Neural cell (in vitro differentiated cells): ENCODE results near the gene LGALS1. TPM values are rescaled to one million over a fixed set of nuclear protein-coding genes. Genes with fewer than 3 reads are reported as not detected.

Experiments used
- H2AFZ ChIP-seq: fragments of 200-600, 300-800 bp; sonication (generic), shearing (Covaris generic); 2 replicates; pipeline ENCODE4 v1.6.0; 2014; ENCODE audit warnings: low read depth, mild to moderate bottlenecking, antibody characterized with exemption, low read length, moderate library complexity
- H3F3A ChIP-seq: fragments of 200-600 bp; shearing (Covaris generic); 2 replicates; pipeline ENCODE4 v1.6.1; 2016; ENCODE audit warnings: mild to moderate bottlenecking, moderate library complexity, mixed read lengths, antibody characterized with exemption, low read length; ENCODE audit not compliant: insufficient read depth, poor library complexity, severe bottlenecking
- H3K27ac ChIP-seq: fragments of 200-600, 300-800 bp; sonication (generic), shearing (Covaris generic); 2 replicates; pipeline ENCODE4 v1.5.1; 2014; ENCODE audit warnings: mild to moderate bottlenecking, low read length, moderate library complexity
- H3K27me3 ChIP-seq: fragments of 300-800, 200-600 bp; sonication (generic), shearing (Covaris generic); 2 replicates; pipeline ENCODE4 v1.6.0; 2014; ENCODE audit warnings: mild to moderate bottlenecking, low read depth, low read length, moderate library complexity; ENCODE audit not compliant: insufficient read depth
- H3K36me3 ChIP-seq: fragments of 300-800, 200-600 bp; sonication (generic), shearing (Covaris generic); 2 replicates; pipeline ENCODE4 v1.5.1; 2014; ENCODE audit warnings: mild to moderate bottlenecking, antibody characterized with exemption, low read length, moderate library complexity; ENCODE audit not compliant: insufficient read depth
- H3K4me2 ChIP-seq: fragments of 300-800, 200-600 bp; sonication (generic), shearing (Covaris generic); 2 replicates; pipeline ENCODE4 v1.6.0; 2014; ENCODE audit warnings: mild to moderate bottlenecking, low read length
- H3K4me3 ChIP-seq: fragments of 300-800, 200-600 bp; sonication (generic), shearing (Covaris generic); 2 replicates; pipeline ENCODE4 v1.5.1; 2014; ENCODE audit warnings: mild to moderate bottlenecking, low read length, moderate library complexity
- H3K79me2 ChIP-seq: fragments of 200-600 bp; shearing (Covaris generic); replicated peaks from 2 replicates; pipeline ENCODE4 v1.6.0; 2014; ENCODE audit warnings: mild to moderate bottlenecking, low read length, moderate library complexity; ENCODE audit not compliant: insufficient read depth
- H3K9ac ChIP-seq: fragments of 300-800, 200-600 bp; sonication (generic), shearing (Covaris generic); 2 replicates; pipeline ENCODE4 v1.6.1; 2016; ENCODE audit warnings: mild to moderate bottlenecking, low read length, mixed read lengths
- H3K9me2 ChIP-seq: fragments of 200-600 bp; shearing (Covaris generic); 2 replicates; pipeline ENCODE4 v1.6.1; 2016; ENCODE audit warnings: mild to moderate bottlenecking, low read length, mixed read lengths; ENCODE audit not compliant: insufficient read depth
- H3K9me3 ChIP-seq: fragments of 200-600, 300-800 bp; sonication (generic), shearing (Covaris generic); 2 replicates; pipeline ENCODE4 v1.6.1; 2016; ENCODE audit warnings: mild to moderate bottlenecking, mixed run types, low read length, moderate library complexity, mixed read lengths
- H4K20me1 ChIP-seq: fragments of 200-600 bp; shearing (Covaris generic); 2 replicates; pipeline ENCODE4 v1.6.1; 2016; ENCODE audit warnings: mild to moderate bottlenecking, mixed run types; ENCODE audit not compliant: insufficient read depth
- EP300 ChIP-seq: fragments of 450-650 bp; conservative IDR thresholded peaks from 2 replicates; pipeline ENCODE4 v1.6.1; 2014; ENCODE audit warnings: antibody characterized with exemption, mild to moderate bottlenecking, moderate library complexity; ENCODE audit not compliant: poor library complexity, severe bottlenecking
- EZH2 ChIP-seq: fragments of 200-600, 300-800 bp; shearing (Covaris generic), sonication (generic); IDR thresholded peaks from 2 replicates; pipeline ENCODE4 v1.6.1; 2014; ENCODE audit warnings: antibody characterized with exemption, low read length, borderline replicate concordance, mild to moderate bottlenecking; ENCODE audit not compliant: insufficient read depth, poor library complexity, severe bottlenecking
- MXI1 ChIP-seq: fragments of 450-650 bp; conservative IDR thresholded peaks from 2 replicates; pipeline ENCODE4 v1.6.1; 2014; ENCODE audit warnings: antibody characterized with exemption, mild to moderate bottlenecking; ENCODE audit not compliant: poor library complexity, severe bottlenecking
- POLR2AphosphoS5 ChIP-seq: IDR thresholded peaks from 2 replicates; pipeline ENCODE4 v1.6.1; 2012
- RAD21 ChIP-seq: fragments of 450-650 bp; conservative IDR thresholded peaks from 2 replicates; pipeline ENCODE4 v1.6.1; 2014; ENCODE audit warnings: antibody characterized with exemption, mild to moderate bottlenecking, moderate library complexity
- SMC3 ChIP-seq: fragments of 450-650 bp; conservative IDR thresholded peaks from 2 replicates; pipeline ENCODE4 v1.6.1; 2014; ENCODE audit warnings: antibody characterized with exemption, mild to moderate bottlenecking, moderate library complexity; ENCODE audit not compliant: poor library complexity
- TAF1 ChIP-seq: IDR thresholded peaks from 2 replicates; pipeline ENCODE4 v1.6.1; 2012; ENCODE audit warnings: low read depth
- polyA plus RNA-seq: library from polyadenylated mRNA; depleted of rRNA; stranded (reverse); fragments of >200 nt; gene quantifications from 2 replicates; pipeline ENCODE4 v1.2.3, GENCODE V29; 2014
- TF ChIP-seq, protein P1 (sequence below): IDR thresholded peaks from 2 replicates; pipeline ENCODE4 v1.6.1; 2012; ENCODE audit warnings: borderline replicate concordance
- TF ChIP-seq, protein P2 (sequence below): fragments of 450-650 bp; IDR thresholded peaks from 2 replicates; pipeline ENCODE4 v1.5.1; 2014; ENCODE audit warnings: antibody characterized with exemption, mild to moderate bottlenecking, moderate library complexity; ENCODE audit not compliant: poor library complexity, severe bottlenecking

LGALS1 gene
- polyA plus RNA-seq, 1 donor from 2014 or later: not detected

DNA sequence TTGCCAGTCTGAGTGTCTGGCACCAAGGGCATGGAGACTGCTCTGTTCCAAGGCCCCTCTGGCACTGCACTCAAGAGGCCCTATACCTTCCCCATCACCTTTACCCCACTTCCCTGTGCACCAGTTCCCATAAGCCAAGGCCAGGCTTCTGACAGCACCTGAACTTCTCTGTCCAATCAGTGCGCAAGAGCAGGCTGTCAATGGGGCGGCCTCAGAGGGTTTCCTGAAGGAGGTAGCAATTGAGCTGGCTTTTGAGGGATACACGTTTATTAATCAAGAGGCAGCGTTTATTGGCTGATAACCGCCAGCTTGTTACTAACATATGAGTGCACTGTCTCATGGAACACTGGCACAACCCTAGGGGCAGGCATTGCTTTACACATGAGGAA, 33.9 kb upstream of the LGALS1 start:
- no peak overlapping the region for H3K4me3 ChIP-seq
- no peak overlapping the region for H3K27ac ChIP-seq
- H3K4me2 ChIP-seq: no peak overlapping the region
- TF ChIP-seq MXI1 (no peak), TAF1 (no peak), SMC3 (no peak), EP300 (no peak), POLR2AphosphoS5 (no peak), EZH2 (no peak), RAD21 (no peak)
- TF ChIP-seq, protein P1, sequence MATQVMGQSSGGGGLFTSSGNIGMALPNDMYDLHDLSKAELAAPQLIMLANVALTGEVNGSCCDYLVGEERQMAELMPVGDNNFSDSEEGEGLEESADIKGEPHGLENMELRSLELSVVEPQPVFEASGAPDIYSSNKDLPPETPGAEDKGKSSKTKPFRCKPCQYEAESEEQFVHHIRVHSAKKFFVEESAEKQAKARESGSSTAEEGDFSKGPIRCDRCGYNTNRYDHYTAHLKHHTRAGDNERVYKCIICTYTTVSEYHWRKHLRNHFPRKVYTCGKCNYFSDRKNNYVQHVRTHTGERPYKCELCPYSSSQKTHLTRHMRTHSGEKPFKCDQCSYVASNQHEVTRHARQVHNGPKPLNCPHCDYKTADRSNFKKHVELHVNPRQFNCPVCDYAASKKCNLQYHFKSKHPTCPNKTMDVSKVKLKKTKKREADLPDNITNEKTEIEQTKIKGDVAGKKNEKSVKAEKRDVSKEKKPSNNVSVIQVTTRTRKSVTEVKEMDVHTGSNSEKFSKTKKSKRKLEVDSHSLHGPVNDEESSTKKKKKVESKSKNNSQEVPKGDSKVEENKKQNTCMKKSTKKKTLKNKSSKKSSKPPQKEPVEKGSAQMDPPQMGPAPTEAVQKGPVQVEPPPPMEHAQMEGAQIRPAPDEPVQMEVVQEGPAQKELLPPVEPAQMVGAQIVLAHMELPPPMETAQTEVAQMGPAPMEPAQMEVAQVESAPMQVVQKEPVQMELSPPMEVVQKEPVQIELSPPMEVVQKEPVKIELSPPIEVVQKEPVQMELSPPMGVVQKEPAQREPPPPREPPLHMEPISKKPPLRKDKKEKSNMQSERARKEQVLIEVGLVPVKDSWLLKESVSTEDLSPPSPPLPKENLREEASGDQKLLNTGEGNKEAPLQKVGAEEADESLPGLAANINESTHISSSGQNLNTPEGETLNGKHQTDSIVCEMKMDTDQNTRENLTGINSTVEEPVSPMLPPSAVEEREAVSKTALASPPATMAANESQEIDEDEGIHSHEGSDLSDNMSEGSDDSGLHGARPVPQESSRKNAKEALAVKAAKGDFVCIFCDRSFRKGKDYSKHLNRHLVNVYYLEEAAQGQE: no peak
- TF ChIP-seq, protein P2, sequence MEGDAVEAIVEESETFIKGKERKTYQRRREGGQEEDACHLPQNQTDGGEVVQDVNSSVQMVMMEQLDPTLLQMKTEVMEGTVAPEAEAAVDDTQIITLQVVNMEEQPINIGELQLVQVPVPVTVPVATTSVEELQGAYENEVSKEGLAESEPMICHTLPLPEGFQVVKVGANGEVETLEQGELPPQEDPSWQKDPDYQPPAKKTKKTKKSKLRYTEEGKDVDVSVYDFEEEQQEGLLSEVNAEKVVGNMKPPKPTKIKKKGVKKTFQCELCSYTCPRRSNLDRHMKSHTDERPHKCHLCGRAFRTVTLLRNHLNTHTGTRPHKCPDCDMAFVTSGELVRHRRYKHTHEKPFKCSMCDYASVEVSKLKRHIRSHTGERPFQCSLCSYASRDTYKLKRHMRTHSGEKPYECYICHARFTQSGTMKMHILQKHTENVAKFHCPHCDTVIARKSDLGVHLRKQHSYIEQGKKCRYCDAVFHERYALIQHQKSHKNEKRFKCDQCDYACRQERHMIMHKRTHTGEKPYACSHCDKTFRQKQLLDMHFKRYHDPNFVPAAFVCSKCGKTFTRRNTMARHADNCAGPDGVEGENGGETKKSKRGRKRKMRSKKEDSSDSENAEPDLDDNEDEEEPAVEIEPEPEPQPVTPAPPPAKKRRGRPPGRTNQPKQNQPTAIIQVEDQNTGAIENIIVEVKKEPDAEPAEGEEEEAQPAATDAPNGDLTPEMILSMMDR: no peak
- H3K9ac ChIP-seq: no peak overlapping the region
- no peaks in the 10 kb centered on the region for H3K36me3 ChIP-seq
- H3F3A ChIP-seq: no peaks in the 10 kb centered on the region
- H3K9me3 ChIP-seq: no peaks in the 10 kb centered on the region
- H3K27me3 ChIP-seq: peaks cover 15% of the 10 kb centered on the region
- H4K20me1 ChIP-seq: no peaks in the 10 kb centered on the region
- H3K9me2 ChIP-seq: no peaks in the 10 kb centered on the region
- no peaks in the 10 kb centered on the region for H3K79me2 ChIP-seq
- H2AFZ ChIP-seq: no peak overlapping the region

DNA sequence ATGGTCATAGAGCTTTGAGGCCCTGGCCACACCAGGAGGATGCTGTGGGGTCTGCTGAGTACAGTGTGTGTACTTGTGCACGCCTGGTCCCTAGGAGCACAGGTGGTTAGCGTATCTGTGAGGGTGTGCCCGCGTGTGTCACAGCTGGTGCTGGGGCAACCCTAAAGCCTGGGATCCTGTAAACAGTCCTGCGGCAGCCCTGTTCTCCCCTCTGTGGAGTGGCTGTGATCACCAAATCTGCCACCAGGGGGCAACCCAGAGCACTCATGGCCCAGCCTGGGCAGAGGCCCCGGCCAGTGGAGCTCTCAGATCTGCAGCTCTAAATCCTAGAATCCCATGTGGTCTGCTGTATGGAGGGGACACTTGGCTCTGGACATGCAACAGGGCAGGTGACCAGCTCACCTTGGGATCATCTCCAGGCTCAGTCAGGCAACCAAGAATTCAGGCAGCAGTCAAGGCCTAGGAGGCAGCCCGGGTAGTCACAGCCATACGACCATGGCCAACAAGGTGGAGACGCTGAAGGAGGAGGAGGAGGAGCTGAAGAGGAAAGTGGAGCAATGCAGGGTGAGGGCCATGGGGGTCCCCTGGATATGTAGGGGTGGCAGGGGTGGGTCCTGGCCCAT, 32.1 kb upstream of the LGALS1 start:
- H3K79me2 ChIP-seq: no peaks in the 10 kb centered on the region
- no peak overlapping the region for H3K27ac ChIP-seq
- H3K4me3 ChIP-seq: no peak overlapping the region
- H3K27me3 ChIP-seq: peaks cover 15% of the 10 kb centered on the region
- H3K9me2 ChIP-seq: no peaks in the 10 kb centered on the region
- H2AFZ ChIP-seq: no peak overlapping the region
- H3K9me3 ChIP-seq: no peaks in the 10 kb centered on the region
- H3K4me2 ChIP-seq: no peak overlapping the region
- no peak overlapping the region for H3K9ac ChIP-seq
- no peaks in the 10 kb centered on the region for H3K36me3 ChIP-seq
- no peaks in the 10 kb centered on the region for H3F3A ChIP-seq
- TF ChIP-seq POLR2AphosphoS5 (no peak), RAD21 (peak; percentile 69), SMC3 (peak; percentile 80), TAF1 (no peak), EP300 (no peak), EZH2 (no peak), MXI1 (no peak)
- TF ChIP-seq, protein P2: peak; percentile 85
- TF ChIP-seq, protein P1: no peak
- H4K20me1 ChIP-seq: no peaks in the 10 kb centered on the region
